HG02943 (cell line): ENCODE data around the gene POLD3.
"Not testable (repeated sequence)": the region's sequence is repeated elsewhere in the genome, so short reads cannot be mapped to it uniquely, and the experiment has no call there.

Source experiments
- ATAC-seq: cut with Tn5 transposase; IDR thresholded peaks from one replicate; pipeline ENCODE4 v1.9.1; 2021; ENCODE audit warnings: mild to moderate bottlenecking, low read depth, moderate library complexity; ENCODE audit not compliant: unreplicated experiment

POLD3 gene

DNA sequence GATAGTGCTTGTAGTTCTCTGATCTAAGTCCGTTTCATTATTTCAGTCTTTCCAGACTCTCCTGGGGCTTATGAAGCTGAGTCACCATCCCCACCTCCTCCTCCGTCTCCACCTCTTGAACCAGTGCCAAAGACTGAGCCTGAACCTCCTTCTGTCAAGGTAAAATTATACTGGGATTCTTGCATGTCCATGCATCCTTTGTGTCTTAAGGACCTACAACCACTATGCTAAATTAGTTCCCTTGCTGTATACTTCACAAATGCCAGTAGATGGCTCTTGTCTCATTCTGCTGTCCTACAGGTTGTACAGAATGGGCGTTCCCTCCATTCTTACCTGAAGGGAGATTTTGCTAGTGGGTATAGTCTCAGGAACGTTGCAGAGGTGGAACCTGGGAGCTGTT lies 42.2 kb downstream of the POLD3 start:
- ATAC-seq, result no peak

DNA sequence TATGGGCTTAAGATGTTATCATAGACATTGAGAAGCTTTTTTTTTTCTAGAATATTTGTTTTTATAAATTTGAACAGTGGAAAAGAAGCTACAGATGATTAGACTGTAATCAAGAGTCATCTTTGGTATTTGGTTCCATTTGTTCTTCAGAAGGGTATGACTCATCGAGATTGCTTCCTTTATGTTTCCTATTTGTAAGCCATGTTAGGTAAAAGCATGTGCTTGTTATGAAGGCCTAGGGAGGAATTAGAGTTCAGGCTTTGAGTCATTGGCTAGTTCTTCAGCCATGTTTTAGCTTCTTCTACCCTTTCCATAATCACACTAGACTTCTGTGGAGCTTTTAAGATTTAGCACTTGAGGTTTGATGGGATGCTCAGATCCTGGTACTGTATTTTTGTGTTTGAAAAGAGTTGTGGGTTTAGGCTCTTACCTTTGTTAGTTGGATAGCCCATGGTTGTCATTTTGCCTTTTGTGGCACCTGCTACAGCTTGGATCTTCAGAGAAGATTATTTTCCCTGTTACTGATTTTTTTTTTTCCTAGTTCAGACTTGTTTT lies 44.3 kb downstream of the POLD3 start:
- ATAC-seq, result no peak

DNA sequence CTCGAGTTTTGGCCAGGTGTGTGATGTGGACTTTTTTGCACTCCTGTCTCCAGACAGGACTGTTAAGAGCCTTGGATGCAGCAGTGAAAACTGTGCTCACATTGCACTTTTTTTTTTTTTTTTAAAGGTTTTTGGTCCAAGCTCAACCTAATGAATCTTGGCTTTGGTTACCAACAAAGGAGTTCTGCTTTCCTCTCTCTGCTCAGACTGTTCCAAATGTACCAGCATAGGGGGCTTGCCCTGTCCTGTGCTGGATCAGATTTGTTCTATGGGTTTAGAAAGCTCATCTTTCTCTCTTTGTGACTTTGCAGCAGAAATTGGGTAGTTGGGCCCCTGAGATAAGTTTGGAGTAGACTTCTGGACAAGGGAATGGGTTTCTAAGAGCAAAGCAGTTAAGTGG lies 45.3 kb downstream of the POLD3 start:
- ATAC-seq, result no peak

DNA sequence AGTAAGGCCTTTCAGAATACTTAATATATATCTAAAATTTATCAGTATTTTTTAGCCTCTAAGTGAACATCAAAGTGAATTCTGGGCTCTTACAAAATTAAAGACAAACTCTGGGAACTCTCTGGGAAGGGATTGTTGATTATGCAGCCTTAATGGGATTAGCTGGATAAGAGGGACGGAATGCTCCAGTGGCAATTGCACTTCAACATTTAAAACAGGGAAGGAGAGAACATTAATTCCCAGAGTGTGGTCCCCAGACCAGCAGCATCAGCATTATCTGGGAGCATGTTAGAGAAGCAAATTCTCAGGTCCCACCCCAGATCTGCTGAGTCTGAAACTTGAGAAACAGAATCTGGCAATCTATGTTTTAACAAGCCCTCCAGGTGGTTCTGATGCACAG lies 46.5 kb downstream of the POLD3 start:
- no peak for ATAC-seq

DNA sequence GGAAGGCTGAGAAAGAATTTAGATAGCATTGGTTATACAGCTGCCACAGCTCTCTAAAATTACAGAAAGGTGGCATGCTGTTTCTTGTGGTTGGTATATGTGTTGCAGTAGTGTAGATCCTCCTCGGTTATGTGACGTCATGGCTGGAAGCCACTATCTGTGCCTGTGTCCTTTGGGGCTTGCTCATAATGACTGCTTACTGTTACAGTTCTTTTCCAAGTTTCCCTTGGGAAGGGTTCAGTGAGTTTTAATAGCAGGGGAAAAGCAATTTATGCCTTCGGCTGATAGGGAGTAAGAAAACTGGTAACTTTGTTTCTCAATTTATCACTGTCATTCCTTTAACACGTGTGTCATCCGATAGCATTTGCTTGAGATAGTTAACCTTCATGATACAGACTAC lies 47.2 kb downstream of the POLD3 start:
- no peak for ATAC-seq

DNA sequence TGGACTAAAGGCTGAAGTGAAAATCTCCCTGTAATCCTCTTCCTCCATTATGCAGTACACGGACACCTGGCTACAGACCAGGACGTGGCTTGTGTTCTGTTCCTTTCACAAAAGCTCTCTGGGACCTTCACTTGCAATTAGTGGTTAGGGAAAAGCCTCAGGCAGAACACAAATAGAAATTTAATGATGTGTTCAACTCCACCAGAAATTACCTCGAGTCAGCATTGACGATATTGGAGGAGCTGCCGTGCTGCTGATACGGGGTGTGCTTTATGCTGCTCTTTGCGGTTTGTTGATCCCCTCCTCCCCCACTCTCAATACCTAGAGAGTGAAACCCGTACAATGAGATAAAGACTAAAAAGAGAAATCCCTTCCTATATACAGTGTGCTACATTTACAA lies 48.9 kb downstream of the POLD3 start:
- ATAC-seq, result no peak

DNA sequence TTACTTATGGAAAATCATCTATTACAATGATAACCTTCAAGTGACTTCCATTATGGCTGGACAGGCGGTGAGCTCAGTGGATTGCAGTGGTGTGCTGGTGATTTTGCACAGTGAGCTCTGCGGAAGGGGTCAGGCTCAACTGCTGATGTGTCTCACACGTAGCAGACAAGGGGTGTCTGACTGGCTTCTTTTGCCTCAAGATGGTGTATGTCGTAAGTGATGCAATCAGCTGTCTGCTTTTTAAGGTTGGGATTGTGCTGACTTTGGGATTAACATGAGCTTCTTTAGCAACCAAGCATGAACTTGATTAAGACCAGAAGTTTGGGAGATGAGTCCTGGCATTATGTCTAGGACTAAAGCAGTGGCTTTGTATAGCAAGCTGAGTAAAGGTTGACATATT lies 49.5 kb downstream of the POLD3 start:
- no peak for ATAC-seq

DNA sequence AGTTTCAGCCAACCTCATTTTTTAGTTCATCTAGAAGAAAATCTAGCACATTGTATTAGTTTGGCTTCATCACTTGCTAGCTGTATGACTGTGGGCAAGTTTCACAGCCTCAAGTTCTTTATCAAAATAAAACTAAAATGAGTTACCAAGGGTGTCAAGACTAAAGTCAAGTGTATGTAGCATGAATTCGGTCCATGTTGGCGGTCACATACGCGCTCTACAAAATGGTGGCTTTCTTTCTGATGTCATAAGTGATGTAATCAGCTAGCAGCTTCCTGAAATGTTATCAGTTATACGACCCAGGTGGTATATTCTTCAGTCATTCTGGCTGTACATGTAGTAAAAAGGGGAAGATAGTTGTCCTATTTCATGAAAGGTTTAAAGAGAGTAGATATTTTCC lies 50.5 kb downstream of the POLD3 start:
- ATAC-seq, result no peak

DNA sequence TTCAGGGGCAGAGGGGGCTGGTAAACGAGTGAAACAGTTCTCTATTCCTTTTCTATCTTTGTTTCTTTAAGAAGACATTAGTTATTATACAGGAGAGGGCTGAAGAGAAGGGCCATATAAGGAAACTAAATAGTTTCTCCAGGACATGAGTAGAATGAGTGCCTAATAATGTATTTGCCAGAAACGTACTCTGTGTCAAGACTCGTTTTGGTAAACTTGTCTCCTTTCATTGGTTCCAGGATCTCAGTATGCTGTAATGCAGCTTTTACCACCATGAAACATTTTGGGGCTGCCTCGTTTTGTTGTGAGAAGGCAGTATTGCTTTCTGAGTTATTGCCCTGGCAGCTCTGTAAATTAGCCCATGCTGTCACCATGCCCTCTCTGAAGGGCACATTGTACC lies 51.7 kb downstream of the POLD3 start:
- no peak for ATAC-seq

DNA sequence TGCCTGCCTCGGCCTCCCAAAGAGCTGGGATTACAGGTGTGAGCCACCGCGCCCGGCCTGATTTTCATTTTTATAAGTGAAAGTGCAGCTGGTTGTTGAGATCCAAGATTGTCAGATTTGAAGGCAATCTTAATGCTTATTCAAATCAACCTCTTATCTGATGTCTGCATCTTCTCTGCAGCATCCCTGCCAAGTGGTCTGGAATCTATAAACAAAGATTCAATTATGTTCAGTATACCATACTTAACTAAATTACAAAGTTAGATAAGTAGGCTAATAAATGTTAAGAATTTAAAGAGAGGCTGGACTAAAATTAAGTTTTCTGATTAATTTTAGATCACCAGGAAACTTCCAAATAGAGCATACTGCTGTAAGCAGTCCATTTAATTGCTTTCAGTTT lies 53.8 kb downstream of the POLD3 start:
- ATAC-seq, result no peak

DNA sequence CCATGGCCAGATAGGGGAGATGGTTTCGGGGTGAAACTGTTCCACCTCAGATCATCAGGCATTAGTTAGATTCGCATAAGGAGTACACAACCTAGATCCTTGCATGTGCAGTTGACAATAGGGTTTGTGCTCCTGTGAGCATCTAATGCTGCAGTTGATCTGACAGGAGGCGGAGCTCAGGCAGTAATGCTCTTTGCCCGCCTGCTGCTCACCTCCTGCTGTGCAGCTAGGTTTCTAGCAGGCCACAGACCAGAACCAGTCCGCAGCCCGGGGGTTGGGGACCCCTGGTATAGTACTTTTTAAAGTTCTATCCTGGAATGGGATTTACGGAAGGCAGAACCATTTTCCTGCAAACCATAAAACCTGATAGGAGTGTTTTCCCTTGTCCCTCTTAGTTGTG lies 54.6 kb downstream of the POLD3 start:
- no peak for ATAC-seq

DNA sequence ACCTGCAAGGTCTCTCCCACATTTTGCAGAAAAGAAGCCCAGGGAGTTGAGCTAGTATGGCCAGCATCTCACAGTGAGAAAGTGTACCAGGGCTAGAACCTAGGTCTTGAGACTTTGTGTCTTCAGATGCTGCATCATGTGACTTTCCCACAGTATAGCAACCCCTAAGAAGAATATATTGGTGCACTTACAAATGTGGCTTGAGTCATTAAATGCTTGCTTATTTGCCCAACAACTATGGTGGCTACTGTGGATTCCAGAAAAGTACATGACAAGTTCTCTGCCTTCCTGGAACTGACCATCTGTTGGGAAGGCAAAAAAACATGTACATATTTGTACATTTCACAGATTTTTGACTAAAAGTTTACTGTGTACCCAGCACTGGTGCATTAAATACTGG lies 55.0 kb downstream of the POLD3 start:
- no peak for ATAC-seq

DNA sequence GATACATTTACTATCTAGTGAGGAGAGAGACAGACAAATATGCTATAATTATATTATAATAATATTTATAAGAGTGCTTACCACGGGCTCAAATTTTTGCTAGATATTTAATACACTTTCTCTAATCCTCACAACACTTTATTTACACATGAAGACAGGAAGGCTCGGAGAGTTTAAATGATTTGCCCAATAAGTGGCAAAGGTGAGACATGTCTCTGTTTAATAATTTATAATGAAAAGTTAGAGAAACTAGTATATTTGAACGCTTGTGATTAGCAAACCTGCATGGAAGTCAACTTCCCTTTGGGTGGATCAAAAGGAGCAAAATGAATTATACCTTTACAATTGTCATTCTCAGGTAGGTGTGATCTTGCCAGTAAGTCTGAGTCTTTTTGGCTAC lies 55.4 kb downstream of the POLD3 start:
- ATAC-seq, result no peak

DNA sequence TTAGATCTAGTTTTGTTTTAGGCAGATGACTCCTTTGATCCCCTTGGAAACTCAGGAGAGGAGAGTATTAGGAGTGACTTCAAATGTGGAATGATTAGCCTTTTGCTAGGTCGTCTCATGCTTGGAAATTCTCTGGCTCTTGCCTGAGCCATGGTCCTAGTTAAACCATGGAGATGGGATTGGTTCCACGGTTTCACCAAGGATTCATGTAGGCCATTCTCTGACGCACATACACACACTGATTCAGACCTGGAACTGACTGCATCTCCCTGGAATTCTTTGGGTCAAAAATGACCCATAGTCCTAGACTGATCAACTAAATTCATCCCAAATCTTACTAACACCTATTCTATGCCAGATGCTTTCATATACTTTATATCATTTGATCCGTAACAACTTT lies 56.5 kb downstream of the POLD3 start:
- no peak for ATAC-seq

DNA sequence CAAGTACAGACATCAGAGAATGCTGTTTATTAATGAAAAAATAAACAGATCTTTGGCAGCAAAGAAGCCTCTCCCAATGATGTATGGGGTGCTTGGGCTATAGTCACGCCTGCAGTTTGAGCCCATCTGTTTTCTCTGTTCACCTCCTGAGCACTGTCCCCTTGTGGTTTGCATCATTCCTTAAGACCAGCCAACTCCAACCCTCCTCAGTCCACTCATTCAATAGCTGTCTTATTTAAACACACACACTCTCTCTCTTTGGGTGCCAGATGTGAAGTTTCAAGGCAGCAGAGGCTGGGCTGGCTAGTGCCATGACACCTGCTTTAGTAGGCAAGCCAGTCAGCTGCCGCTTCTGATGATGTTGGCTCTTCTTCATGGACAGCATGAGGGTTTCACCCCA lies 58.1 kb downstream of the POLD3 start:
- no peak for ATAC-seq

DNA sequence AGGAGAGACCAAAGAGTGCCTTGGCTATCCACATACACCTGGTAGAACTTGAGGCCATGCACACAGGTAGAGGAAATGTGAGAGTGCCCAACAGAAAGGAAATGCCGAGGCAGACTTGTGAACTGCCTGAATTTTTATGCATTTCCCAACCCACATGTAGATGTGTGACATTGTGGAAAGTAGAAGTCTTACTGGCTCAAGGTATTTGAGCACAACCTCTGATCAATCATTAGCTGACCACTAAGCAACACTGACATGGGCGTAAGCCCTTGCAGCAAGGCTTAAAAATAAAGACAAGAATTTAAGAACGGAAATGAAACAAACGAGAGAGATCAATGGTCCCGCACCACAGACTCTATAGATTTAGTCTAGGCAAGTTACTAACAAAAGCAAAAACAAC lies 62.6 kb downstream of the POLD3 start:
- no peak for ATAC-seq

DNA sequence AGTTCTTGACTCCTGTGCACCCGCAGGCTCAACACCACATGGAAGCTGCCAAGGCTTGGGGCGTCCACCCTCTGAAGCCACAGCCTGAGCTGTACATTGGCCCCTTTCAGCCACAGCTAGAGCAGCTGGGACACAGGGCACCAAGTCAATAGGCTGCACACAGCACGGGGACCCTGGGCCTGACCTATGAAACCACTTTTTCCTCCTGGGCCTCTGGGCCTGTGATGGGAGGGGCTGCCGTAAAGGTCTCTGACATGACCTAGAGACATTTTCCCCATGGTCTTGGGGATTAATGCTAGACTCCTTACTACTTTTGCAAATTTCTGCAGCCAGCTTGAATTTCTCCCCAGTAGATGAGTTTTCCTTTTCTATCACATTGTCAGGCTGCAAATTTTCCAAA lies 66.7 kb downstream of the POLD3 start:
- ATAC-seq, result not testable (repeated sequence)

DNA sequence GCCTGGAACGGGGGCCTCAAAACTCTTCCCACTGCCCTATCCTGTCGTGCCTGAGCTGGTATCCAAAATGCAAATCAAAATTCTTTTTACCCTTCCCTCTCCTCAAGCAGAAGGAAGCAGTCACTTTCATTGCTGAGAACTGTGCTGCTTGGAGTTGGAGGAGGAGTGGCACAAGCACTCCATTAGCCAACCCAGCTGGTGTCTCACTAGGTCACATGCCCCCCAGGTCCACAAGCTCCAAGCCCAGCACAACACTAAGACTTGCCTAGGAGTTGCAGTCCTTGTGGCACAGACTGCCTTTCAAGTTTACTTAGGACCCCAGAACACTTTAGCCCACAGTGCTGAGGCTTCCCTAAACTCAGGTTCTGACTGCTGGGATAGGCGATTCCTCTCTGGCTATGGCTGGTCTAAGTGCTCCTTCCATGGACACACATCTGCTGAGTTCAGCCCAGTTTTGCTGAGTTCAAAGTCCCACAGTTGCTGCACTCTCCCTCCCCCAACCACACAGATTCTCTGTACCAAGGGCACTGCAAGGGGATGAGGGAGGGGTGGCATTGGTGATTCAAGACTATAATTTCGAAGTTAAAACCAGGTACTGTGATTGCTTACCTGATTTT lies 70.2 kb downstream of the POLD3 start:
- ATAC-seq, result no peak

DNA sequence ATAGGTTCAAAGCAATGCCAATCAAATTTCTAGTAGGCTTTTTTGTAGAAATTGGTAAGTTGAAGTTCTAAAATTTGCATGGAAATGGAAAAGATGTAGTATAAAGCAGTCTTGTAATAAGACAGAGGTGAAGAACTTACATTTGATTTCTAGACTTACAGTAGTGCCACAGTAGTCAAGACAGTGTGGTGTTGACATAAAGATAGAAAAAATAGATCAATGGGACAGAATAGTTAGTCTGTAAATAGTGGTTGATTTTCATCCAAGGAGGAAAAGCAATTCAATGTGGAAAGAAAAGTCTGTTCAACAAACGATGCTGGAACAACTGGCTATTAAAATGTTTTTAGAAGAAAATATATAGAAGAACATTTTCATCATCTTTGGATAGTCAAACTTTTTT lies 70.9 kb downstream of the POLD3 start:
- no peak for ATAC-seq

DNA sequence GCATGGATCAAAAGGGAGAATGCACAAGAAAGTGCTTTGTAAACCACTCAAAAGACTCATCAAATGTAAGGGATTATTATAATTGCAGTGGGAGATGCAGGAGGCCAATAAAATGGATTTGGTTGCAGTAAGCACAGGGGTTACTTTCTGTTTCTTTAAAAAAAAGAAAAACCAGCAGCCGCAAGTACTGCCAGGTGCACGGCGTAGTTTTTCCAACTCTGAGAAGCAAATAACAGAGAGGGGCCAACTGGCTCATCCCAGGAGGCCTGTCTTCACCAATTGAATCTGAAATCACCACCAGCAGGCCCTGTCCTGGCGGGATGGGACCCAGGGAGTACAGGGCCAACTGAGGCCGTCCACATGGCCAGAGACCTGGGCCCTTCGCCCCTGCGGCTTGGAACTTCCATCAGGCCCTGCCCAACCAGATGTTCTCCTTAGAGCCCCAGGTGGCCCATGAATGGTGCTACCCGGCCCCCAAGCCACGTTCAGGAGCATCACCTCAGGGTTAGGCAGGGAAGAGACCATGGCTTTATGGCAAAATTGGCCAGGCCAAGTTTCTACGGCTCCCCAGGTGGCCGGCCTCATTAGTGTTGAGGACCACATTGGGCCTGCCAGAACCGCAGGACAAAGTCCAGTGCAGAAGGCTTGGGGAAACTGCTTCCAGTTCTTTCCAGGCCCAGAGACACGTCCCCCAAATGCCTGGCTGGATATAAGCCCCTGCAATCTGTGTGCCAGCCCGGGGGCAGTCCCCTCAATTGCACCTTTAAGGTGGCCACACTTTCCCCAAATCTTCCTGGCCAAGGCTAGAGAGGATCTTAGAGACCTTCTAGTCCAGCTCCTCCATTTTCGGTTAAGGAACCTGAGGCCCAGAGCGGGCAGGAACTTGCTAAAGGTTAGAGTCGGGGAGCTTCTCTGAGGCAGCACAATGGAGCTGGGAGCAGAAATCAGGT lies 77.1 kb downstream of the POLD3 start:
- no peak for ATAC-seq

DNA sequence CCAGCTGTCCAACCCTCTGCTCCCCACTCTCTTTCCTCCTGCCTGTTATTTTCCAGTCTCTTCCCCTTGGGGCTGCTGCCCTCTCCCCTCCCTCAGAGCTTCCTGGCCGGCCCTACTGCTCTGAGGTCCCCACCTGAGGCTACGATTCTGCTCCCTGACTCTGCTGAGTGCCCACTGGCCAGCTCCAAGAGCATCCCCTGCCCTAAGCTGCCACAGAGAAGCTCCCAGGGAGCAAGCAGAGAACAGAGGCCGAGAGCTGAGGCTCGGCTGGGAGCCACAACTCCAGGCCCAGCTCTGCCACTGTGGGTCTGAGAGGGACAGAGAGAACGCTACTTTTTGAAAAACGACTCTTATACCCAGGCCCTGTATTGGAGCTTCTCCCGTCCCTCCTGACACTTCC lies 77.8 kb downstream of the POLD3 start:
- ATAC-seq, result no peak
